Measurements from ENCODE around the gene MYBBP1A.

GRCh38 chr17:4520060-4520893 lies 34.9 kb downstream of the MYBBP1A start:
- TF ChIP-seq CTCF (IDR thresholded peaks at IDR 0.05; ENCODE audit: poor library complexity) (no peak), EZH2phosphoT487 (IDR thresholded peaks at IDR 0.05; ENCODE audit: low read depth, severe bottlenecking, unreplicated experiment) (no peak)

Measured in hepatocyte (in vitro differentiated cells).